Endothelial cell of hepatic sinusoid (primary cell): ENCODE measurements around the gene SMPD3.

ENCODE experiments used
- in situ Hi-C: cut with HindIII; loops from 2 replicates; pipeline ENCODE4 v1.10.0; 2017; ENCODE audit warnings: low sequenced_read_pairs

Gene SMPD3

GRCh38 chr16:68344252-68344651 is 104.1 kb downstream of the SMPD3 start:
- in situ Hi-C loops: no loop called here

- in situ Hi-C loops: no loop called here
These were observed 105.2 kb downstream of the SMPD3 start for GRCh38 chr16:68343137-68343536.

GRCh38 chr16:68342620-68343019 is 105.7 kb downstream of the SMPD3 start:
- in situ Hi-C loops: no loop called here

GRCh38 chr16:68339214-68339613 is 109.1 kb downstream of the SMPD3 start:
- in situ Hi-C loops: no loop called here

- in situ Hi-C loops: no loop called here
These were observed 109.8 kb downstream of the SMPD3 start for GRCh38 chr16:68338326-68339119.

GRCh38 chr16:68335175-68335574 is 113.1 kb downstream of the SMPD3 start:
- in situ Hi-C loops: no loop called here

- in situ Hi-C loops: loop anchor here (5.0 kb wide), 1 partner anchor 85 kb away; the partner anchor contains the start of gene PLA2G15
These were observed 115.7 kb downstream of the SMPD3 start for GRCh38 chr16:68332411-68333121.

- in situ Hi-C loops: loop anchor here (5.0 kb wide), 1 partner anchor 85 kb away; the partner anchor contains the start of gene PLA2G15
These were observed 116.4 kb downstream of the SMPD3 start for GRCh38 chr16:68331879-68332410.

- in situ Hi-C loops: no loop called here
These were observed 119.4 kb downstream of the SMPD3 start for GRCh38 chr16:68328860-68329390.

GRCh38 chr16:68328151-68328859 is 120.0 kb downstream of the SMPD3 start:
- in situ Hi-C loops: no loop called here

- in situ Hi-C loops: no loop called here
These were observed 123.4 kb downstream of the SMPD3 start for GRCh38 chr16:68324780-68325357.

GRCh38 chr16:68324336-68324735 is 124.0 kb downstream of the SMPD3 start:
- in situ Hi-C loops: no loop called here

GRCh38 chr16:68319185-68319908 is 129.0 kb downstream of the SMPD3 start:
- in situ Hi-C loops: no loop called here

GRCh38 chr16:68313116-68313515 is 135.2 kb downstream of the SMPD3 start:
- in situ Hi-C loops: no loop called here

- in situ Hi-C loops: no loop called here
These were observed 137.4 kb downstream of the SMPD3 start, which contains the start of the genes PRMT7 and SLC7A6OS for GRCh38 chr16:68310774-68311511. PRMT7 (plus strand) TSS chr16:68311019; CDS start chr16:68315980, 4,961 bp downstream. SLC7A6OS (minus strand) TSS chr16:68310946; CDS start chr16:68310926, 20 bp downstream.

GRCh38 chr16:68310437-68310773 is 137.9 kb downstream of the SMPD3 start:
- in situ Hi-C loops: no loop called here

- in situ Hi-C loops: no loop called here
These were observed 138.5 kb downstream of the SMPD3 start for GRCh38 chr16:68309799-68310198.
